CD14-positive monocyte (primary cell): Measurements from ENCODE around the gene ZSCAN22. TPM values are rescaled to one million over a fixed set of nuclear protein-coding genes. Genes with fewer than 3 reads are reported as not detected.

Experiments
- DNase-seq, 3 donors: peaks; one replicate each; pipeline ENCODE4 v3.0.0-alpha.2; 2011 to 2022
- H2AFZ ChIP-seq: 2 replicates; pipeline ENCODE4 v1.6.0; 2012; ENCODE audit warnings: mild to moderate bottlenecking, low read depth, low read length, inconsistent platforms; ENCODE audit not compliant: insufficient read depth, poor library complexity, severe bottlenecking
- H3K27ac ChIP-seq, 2 donors: 1 replicate in 1 of 2; 2 replicates in 1 of 2; pipeline ENCODE4 v1.5.1; 2012 to 2013; ENCODE audit warnings: low read length in 2 of 2, control low read depth in 1 of 2, inconsistent platforms in 1 of 2, low read depth in 1 of 2, mild to moderate bottlenecking in 1 of 2
- H3K27me3 ChIP-seq, 2 donors: one replicate each; pipeline versions ENCODE4 v1.6.0 to v1.6.1; 2011 to 2013; ENCODE audit warnings: low read length in 2 of 2; ENCODE audit not compliant: control insufficient read depth in 2 of 2, insufficient read depth in 2 of 2
- H3K36me3 ChIP-seq, 2 donors: replicated peaks in 1 of 2; 1 replicate in 1 of 2; 2 replicates in 1 of 2; pipeline versions ENCODE4 v1.5.1 to v1.6.1; 2012 to 2013; ENCODE audit warnings: low read length in 2 of 2, control low read depth in 1 of 2, inconsistent platforms in 1 of 2, mild to moderate bottlenecking in 1 of 2; ENCODE audit not compliant: insufficient read depth in 2 of 2, control insufficient read depth in 1 of 2
- H3K4me1 ChIP-seq, 2 donors: 1 replicate in 1 of 2; 2 replicates in 1 of 2; pipeline versions ENCODE4 v1.5.1 to v1.6.1; 2012 to 2013; ENCODE audit warnings: low read length in 2 of 2, control low read depth in 1 of 2, inconsistent platforms in 1 of 2, mild to moderate bottlenecking in 1 of 2, moderate library complexity in 1 of 2; ENCODE audit not compliant: insufficient read depth in 2 of 2, control insufficient read depth in 1 of 2
- H3K4me2 ChIP-seq: replicated peaks from 2 replicates; pipeline ENCODE3; 2012; ENCODE audit warnings: low read length, moderate library complexity, mild to moderate bottlenecking; ENCODE audit not compliant: poor library complexity, severe bottlenecking; ENCODE audit errors: extremely low read depth
- H3K4me3 ChIP-seq, 3 experiments: fragments of 200-600 bp in 1 of 3; sonication (generic) in 1 of 3; replicated peaks in 1 of 3; 1 replicate in 2 of 3; 2 replicates in 1 of 3; pipeline ENCODE4 v1.5.1; 2011 to 2013; ENCODE audit warnings: low read length in 3 of 3, mild to moderate bottlenecking in 3 of 3, control low read depth in 2 of 3, low read depth in 2 of 3, inconsistent platforms in 1 of 3, moderate library complexity in 1 of 3
- H3K79me2 ChIP-seq: 2 replicates; pipeline ENCODE4 v1.6.0; 2012; ENCODE audit warnings: mild to moderate bottlenecking, control low read depth, inconsistent platforms, low read length, moderate library complexity; ENCODE audit not compliant: insufficient read depth
- H3K9ac ChIP-seq: 2 replicates; pipeline ENCODE4 v1.6.0; 2017; ENCODE audit warnings: low read length, mild to moderate bottlenecking; ENCODE audit not compliant: insufficient read depth, poor library complexity, severe bottlenecking
- H3K9me3 ChIP-seq, 2 donors: replicated peaks in 1 of 2; 1 replicate in 1 of 2; 2 replicates in 1 of 2; pipeline versions ENCODE4 v1.5.1 to v1.6.1; 2012 to 2013; ENCODE audit warnings: low read length in 2 of 2, control low read depth in 1 of 2; ENCODE audit not compliant: control insufficient read depth in 1 of 2, insufficient read depth in 1 of 2
- H4K20me1 ChIP-seq: 2 replicates; pipeline ENCODE4 v1.6.0; 2012; ENCODE audit warnings: mild to moderate bottlenecking, low read length, control low read depth, moderate library complexity; ENCODE audit not compliant: insufficient read depth
- H3K27ac Mint-ChIP-seq, 7 donors: one replicate each; pipeline ENCODE4 v1.8.0; 2020; ENCODE audit warnings: mild to moderate bottlenecking in 7 of 7, mixed read lengths in 7 of 7, moderate library complexity in 6 of 7, inconsistent platforms in 2 of 7
- H3K27me3 Mint-ChIP-seq, 3 donors: one replicate each; pipeline ENCODE4 v1.8.0; 2021 to 2022; ENCODE audit warnings: low read depth in 3 of 3, mild to moderate bottlenecking in 3 of 3, mixed read lengths in 3 of 3, moderate library complexity in 3 of 3, inconsistent platforms in 1 of 3
- H3K36me3 Mint-ChIP-seq, 2 donors: one replicate each; pipeline ENCODE4 v1.8.0; 2020; ENCODE audit warnings: mixed read lengths in 2 of 2, inconsistent platforms in 1 of 2, mild to moderate bottlenecking in 1 of 2
- H3K4me1 Mint-ChIP-seq: one replicate; pipeline ENCODE4 v1.8.0; 2020; ENCODE audit warnings: mild to moderate bottlenecking, mixed read lengths
- H3K4me3 Mint-ChIP-seq, 2 donors: one replicate each; pipeline ENCODE4 v1.8.0; 2020; ENCODE audit warnings: mild to moderate bottlenecking in 2 of 2, mixed read lengths in 2 of 2, moderate library complexity in 1 of 2
- H3K9me3 Mint-ChIP-seq, 7 donors: one replicate each; pipeline ENCODE4 v1.8.0; 2020 to 2022; ENCODE audit warnings: mixed read lengths in 7 of 7, mild to moderate bottlenecking in 6 of 7, moderate library complexity in 6 of 7, inconsistent platforms in 2 of 7
- CTCF ChIP-seq: fragments of 200-600 bp; IDR thresholded peaks from one replicate; pipeline ENCODE4 v1.8.0; 2022; ENCODE audit warnings: antibody characterized with exemption, mild to moderate bottlenecking
- WGBS: methylation state at CpG from one replicate; pipeline ENCODE4 v1.1.5; 2013; ENCODE audit warnings: missing lambda C conversion rate; ENCODE audit not compliant: insufficient coverage; 5-methylcytosine and 5-hydroxymethylcytosine counted together
- intact Hi-C, 2 donors: fragments of 100-400 bp; cut with micrococcal nuclease; formaldehyde crosslinking; loops; one replicate each; pipeline versions ENCODE4 v1.15.0 to v1.15.1; 2023
- polyA plus RNA-seq, 3 donors: library from polyadenylated mRNA; depleted of rRNA in 1 of 3; unstranded in 2 of 3; stranded (reverse) in 1 of 3; fragments of 300-500 nt in 2 of 3; fragments of >200 nt in 1 of 3; fragmentation: Illumina TruSeq in 2 of 3; gene quantifications; 1 replicate in 2 of 3; 2 replicates in 1 of 3; pipeline ENCODE4 v1.2.3, GENCODE V29; 2012 to 2021

Gene ZSCAN22
- polyA plus RNA-seq, 3 donors: 0.58 to 1.2 (median 0.99) TPM

DNA sequence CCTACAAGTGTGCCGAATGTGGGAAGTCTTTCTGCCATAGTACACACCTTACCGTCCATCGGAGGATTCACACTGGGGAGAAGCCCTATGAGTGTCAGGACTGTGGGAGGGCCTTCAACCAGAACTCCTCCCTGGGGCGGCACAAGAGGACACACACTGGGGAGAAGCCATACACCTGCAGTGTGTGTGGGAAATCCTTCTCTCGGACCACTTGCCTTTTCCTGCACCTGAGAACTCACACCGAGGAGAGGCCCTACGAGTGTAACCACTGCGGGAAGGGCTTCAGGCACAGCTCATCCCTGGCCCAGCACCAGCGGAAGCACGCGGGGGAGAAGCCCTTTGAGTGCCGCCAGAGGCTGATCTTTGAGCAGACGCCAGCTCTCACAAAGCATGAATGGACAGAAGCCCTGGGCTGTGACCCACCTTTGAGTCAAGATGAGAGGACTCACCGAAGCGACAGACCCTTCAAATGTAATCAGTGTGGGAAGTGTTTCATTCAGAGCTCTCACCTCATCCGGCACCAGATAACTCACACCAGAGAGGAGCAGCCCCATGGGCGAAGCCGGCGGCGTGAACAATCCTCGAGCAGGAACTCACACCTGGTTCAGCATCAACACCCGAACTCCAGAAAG lies 31.9 kb upstream of the ZSCAN22 start:
- Histone ChIP-seq H2AFZ (no peak overlapping the region), H3K9me3 (peaks cover 91 to 97% of the 10 kb centered on the region in 2 donors), H3K27me3 (no peaks in the 10 kb centered on the region), H3K9ac (no peak overlapping the region), H3K79me2 (no peaks in the 10 kb centered on the region), H3K27ac (no peak overlapping the region), H3K4me2 (no peak overlapping the region), H4K20me1 (no peaks in the 10 kb centered on the region), H3K4me1 (no peaks in the 10 kb centered on the region), H3K4me3 (peak overlapping the region in 1 of 3 experiments; percentile 47), H3K36me3 (peaks cover 32 to 89% of the 10 kb centered on the region in 2 donors)
- 98% methylated on average over 16 of the region's 22 CpGs for WGBS
- Mint-ChIP-seq H3K27me3 (no peaks in the 10 kb centered on the region), H3K36me3 (peaks cover 54 to 92% of the 10 kb centered on the region in 2 donors), H3K9me3 (peaks cover 60 to 99% (median 98%) of the 10 kb centered on the region in 7 donors), H3K4me3 (no peak overlapping the region), H3K27ac (no peak overlapping the region), H3K4me1 (no peaks in the 10 kb centered on the region)
- TF ChIP-seq CTCF: no peak
- intact Hi-C loops: no loop called here
- no peak for DNase-seq

DNA sequence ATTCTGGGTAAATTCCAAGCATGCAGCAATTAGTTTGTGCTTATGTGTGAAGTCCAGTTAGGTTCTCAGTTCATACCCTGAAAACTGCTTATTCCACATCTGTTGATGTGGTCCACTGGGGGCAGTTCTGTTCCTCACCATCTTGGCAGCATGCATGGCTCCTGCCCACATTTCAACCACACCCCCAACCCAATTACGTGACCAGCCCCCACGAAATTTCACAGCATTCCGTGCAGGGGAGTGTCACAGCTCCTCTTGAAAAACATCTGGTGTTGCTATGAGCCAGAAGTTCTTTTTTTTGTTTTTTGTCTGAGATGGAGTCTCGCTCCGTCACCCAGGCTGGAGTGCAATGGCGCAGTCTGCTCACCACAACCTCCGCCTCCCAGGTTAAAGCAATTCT lies 30.7 kb upstream of the ZSCAN22 start:
- no peak for DNase-seq

More for the DNA sequence above, 30.7 kb upstream of the ZSCAN22 start:
- H3K9ac ChIP-seq: no peak overlapping the region
- no peak overlapping the region for H3K4me2 ChIP-seq
- no peak overlapping the region for H2AFZ ChIP-seq
- H3K79me2 ChIP-seq: no peaks in the 10 kb centered on the region
- H3K4me1 ChIP-seq: no peaks in the 10 kb centered on the region
- peaks cover 97 to 98% of the 10 kb centered on the region in 2 donors for H3K9me3 ChIP-seq
- H3K36me3 ChIP-seq: peaks cover 25 to 90% of the 10 kb centered on the region in 2 donors
- H3K4me3 Mint-ChIP-seq: no peak overlapping the region
- no peak overlapping the region for H3K4me3 ChIP-seq
- no peaks in the 10 kb centered on the region for H4K20me1 ChIP-seq
- H3K27me3 ChIP-seq: no peaks in the 10 kb centered on the region
- H3K27ac Mint-ChIP-seq: no peak overlapping the region
- H3K27me3 Mint-ChIP-seq: no peaks in the 10 kb centered on the region
- H3K4me1 Mint-ChIP-seq: no peaks in the 10 kb centered on the region
- no peak overlapping the region for H3K27ac ChIP-seq
- TF ChIP-seq CTCF: no peak
- intact Hi-C loops: no loop called here
- WGBS: no CpG with 5 or more reads among the region's 7 CpGs
- H3K36me3 Mint-ChIP-seq: peaks cover 58 to 92% of the 10 kb centered on the region in 2 donors
- peaks cover 68 to 98% (median 96%) of the 10 kb centered on the region in 7 donors for H3K9me3 Mint-ChIP-seq
